GM13977 (cell line): ENCODE results near the gene CACNA2D3.

Source experiments
- DNase-seq: peaks from one replicate; pipeline ENCODE4 v3.0.0; 2012; ENCODE audit warnings: low spot score
- in situ Hi-C: fragments of 300-500 bp; cut with MboI; formaldehyde crosslinking; loops from one replicate; pipeline ENCODE4 v1.12.0; 2022; ENCODE audit warnings: low sequenced_read_pairs, low pct_unique_long_range_greater_than_20kb, mixed read lengths, inconsistent platforms; ENCODE audit not compliant: unreplicated experiment
- TF ChIP-seq, protein P1 (sequence below): IDR thresholded peaks from 2 replicates; pipeline ENCODE4 v1.5.1; 2012; ENCODE audit warnings: mild to moderate bottlenecking, control low read depth; ENCODE audit not compliant: insufficient read depth; ENCODE audit errors: extremely low read depth, missing control alignments

CACNA2D3 gene

DNA sequence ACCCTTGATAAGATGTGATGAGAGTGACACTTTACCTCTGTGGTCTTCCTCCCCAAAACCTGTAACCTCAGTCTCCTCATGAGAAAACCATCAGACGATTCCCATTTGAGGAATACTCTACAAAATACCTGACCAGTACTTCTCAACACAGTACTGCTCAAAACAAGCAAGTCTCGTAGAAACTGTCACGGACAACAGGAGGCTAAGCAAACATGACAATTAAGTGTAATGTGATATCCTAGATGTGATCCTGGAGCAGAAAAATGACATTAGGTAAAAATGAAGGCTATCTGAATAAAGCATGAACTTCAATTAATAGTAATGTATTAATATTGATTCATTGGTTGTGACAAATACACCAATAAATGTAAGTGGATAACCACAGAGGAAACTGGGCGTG lies 113.6 kb downstream of the CACNA2D3 start:
- TF ChIP-seq, protein P1, sequence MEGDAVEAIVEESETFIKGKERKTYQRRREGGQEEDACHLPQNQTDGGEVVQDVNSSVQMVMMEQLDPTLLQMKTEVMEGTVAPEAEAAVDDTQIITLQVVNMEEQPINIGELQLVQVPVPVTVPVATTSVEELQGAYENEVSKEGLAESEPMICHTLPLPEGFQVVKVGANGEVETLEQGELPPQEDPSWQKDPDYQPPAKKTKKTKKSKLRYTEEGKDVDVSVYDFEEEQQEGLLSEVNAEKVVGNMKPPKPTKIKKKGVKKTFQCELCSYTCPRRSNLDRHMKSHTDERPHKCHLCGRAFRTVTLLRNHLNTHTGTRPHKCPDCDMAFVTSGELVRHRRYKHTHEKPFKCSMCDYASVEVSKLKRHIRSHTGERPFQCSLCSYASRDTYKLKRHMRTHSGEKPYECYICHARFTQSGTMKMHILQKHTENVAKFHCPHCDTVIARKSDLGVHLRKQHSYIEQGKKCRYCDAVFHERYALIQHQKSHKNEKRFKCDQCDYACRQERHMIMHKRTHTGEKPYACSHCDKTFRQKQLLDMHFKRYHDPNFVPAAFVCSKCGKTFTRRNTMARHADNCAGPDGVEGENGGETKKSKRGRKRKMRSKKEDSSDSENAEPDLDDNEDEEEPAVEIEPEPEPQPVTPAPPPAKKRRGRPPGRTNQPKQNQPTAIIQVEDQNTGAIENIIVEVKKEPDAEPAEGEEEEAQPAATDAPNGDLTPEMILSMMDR = no peak
- DNase-seq = no peak
- in situ Hi-C loops = no loop called here

DNA sequence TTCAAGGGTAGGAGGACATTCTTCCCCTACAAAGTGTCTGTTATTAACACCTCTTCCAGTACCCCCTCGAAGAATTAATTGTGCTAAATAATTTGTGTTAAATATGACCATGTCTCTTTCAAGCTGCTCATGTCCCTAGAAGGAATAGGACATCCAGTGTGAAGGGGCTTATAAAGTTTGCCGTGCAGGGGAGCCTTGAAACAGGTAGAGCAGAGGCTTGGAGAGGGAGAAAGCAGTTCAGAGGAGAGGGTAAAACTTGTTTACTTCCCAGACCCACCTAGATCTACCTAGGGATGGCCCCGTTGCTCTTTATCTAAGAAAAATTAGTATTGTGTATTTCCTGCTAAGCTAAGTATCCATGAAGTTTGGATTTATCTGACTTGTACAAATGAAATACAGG lies 114.8 kb downstream of the CACNA2D3 start:
- in situ Hi-C loops = no loop called here
- TF ChIP-seq, protein P1 = no peak
- DNase-seq = no peak

DNA sequence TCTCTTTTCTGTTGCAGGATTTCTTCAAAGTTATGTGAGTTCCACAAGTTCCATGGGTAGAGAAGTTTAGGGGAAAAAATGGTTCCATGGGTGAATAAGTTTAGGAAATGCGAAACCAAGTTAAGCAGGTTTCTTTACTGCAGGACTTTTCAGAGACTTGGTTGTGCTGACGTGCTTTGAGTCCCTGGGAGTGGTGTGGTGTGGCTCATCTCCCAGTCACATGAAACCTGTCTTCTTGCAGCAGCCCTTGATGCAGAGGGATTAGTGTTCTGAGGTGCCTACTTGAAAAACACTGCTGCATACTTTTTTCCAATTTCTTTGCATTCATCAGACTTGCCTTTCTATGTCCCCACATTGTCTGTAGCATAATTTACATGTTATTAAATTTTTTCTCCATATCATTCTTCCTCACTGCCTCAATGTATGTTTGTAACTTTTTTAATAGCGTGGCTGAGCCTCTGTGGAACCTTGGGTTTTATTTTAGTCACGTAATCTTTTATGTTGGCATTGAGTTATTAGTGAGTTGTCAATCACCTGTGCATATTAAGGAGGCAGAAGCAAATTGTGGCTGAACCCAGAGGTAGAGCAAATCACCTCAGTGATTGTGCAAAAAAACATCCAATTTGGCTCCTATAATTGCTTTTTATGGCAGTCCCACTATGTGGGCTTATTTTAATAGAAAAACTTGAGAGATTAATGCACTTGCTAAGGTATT lies 115.6 kb downstream of the CACNA2D3 start:
- no peak for DNase-seq
- in situ Hi-C loops = no loop called here
- TF ChIP-seq, protein P1 = no peak

DNA sequence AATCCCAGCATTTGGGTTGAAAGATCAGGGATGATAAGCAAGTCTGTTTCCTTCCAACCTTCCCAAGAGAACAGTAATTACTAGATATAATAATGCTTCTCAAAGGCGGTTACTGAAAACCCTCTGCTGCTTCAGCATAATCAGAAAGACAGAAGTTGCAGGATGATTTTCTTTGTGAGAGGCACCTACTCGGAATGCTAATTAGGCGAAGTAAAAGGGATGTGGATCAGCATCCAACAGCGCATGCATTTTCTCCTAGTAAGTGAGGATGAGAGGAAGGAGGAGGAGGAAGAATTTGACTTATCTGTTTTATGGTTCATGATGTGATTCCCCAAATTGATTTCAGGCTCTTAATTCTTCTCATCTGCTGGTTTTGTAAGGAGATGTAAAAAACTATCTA lies 118.0 kb downstream of the CACNA2D3 start:
- TF ChIP-seq, protein P1 = no peak
- no peak for DNase-seq
- in situ Hi-C loops = no loop called here

DNA sequence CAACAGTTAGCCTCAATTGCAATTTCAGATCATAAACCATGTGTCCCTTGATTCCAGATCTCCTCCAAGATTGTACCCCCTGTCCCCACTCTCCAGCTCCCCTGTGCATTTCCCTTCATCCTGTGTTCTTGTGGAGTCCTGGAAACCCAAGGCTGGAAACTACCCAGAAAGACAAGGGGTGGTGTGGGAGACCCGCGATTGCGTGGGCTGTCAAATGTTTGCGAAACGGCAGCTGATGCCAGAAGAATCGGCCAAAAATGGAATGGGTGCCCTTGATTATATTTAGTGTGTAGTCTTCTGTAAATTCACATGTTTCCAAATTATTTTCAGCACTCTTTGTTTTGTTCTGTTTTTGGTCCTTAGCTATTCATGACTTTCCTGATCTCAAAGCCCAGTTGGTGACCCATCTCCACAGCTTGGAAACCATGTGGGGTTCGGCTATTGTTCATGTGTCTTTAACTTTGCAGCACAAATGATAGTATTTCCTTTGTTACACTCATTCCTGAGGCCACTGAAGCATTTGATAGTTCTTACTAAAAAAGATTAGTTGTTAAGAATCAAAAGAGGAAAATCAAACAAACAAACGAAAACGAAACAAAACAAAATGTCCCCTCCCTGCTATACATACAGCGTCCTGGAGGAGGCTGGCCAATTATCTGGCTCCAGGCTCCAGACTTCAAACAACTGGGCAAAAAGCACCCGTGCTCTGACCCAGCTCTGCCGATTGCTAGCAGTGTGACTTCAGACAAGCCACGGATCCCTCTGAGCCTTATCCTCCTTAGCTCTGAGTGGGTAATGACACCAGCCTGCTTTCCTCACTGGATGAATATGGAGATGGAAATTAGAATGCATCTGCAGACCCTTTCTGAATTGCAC lies 120.9 kb downstream of the CACNA2D3 start:
- TF ChIP-seq, protein P1 = no peak
- in situ Hi-C loops = no loop called here
- DNase-seq = no peak

DNA sequence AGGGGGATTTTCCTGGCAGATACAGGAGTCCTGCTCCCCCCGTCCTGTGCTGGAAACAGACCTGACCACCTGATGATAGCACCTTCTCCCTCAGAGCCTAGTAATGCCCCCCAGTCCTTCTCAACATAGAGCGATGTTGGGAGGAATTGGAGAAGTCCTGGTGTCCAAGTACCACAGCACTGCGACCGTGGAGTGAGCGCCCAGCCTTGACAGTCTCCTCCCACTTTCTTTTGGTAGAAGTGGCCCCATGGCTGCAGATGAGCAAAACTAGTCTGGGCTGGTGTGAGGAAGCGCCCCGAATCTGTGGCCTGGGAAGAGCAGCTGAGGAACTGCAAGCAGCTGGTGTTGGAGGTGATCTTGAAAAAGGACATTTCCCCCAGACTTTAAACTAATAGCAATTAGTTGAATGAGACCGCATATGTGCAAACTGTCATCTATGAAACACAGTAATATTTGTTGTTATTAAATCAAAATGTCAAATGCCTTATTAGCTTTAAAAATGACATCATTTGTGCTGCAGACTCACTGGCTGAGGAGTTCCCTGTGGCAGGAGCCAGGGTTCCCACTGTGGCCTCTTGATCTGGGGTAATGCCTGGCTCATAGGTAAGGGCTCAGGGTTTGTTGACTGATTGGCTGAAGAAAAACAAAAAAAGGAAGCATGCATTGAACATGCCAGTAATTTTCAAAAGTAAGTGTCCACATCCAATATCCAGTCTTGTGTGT lies 121.8 kb downstream of the CACNA2D3 start:
- TF ChIP-seq, protein P1 = no peak
- DNase-seq = no peak

More for the DNA sequence above, 121.8 kb downstream of the CACNA2D3 start:
- in situ Hi-C loops = no loop called here
